ENCODE results near the gene STARD8. TPM values are rescaled to one million over a fixed set of nuclear protein-coding genes. Genes with fewer than 3 reads are reported as not detected.

Gene STARD8
- polyA plus RNA-seq, 1 experiment: 2.9 TPM

DNA sequence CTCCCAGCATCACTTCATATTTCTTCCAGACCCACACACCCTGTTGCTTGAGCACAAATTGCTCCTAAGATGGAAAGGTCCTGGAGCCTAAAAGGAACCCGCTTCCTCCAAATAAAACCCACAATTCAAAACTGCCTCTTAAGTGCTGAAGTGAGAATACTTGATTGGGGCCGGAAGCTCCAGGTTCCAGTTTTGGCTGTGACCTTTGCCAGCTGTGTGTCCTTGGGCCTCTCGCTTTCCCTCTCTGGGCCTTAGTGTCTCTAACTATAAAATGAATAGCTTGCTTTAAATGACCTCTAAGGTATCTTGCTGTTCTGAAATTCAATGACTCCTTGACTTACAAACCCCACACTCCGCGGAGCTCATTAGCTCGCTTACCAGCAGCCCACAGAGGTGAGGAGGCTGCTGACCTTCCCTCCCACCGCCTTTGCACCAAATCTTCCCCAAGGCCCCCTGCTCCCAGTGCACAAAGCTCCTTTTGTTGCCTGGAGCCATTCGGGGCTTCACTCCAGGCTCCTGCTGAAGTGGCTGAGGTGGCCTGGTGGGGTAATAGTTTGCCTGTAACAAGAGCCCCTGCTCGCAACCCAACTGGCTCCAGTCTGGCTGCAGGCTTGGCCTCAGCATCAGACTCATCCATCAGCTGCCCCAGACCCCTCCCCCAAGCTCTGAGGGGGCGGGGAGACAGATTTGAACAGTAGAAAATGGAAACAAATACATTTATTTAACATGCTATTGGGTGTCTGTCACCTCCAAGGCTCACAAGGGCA, 21.8 kb downstream of the STARD8 start:
- H3K4me3 ChIP-seq (ENCODE audit: low read depth, low read length): no peak overlapping the region
- no peaks in the 10 kb centered on the region for H3K36me3 ChIP-seq (ENCODE audit: control insufficient read depth, insufficient read depth, low read length)
- no peak for DNase-seq (ENCODE audit: low read depth)
- POLR2A ChIA-PET: no interaction called here
- TF ChIP-seq, protein P1, sequence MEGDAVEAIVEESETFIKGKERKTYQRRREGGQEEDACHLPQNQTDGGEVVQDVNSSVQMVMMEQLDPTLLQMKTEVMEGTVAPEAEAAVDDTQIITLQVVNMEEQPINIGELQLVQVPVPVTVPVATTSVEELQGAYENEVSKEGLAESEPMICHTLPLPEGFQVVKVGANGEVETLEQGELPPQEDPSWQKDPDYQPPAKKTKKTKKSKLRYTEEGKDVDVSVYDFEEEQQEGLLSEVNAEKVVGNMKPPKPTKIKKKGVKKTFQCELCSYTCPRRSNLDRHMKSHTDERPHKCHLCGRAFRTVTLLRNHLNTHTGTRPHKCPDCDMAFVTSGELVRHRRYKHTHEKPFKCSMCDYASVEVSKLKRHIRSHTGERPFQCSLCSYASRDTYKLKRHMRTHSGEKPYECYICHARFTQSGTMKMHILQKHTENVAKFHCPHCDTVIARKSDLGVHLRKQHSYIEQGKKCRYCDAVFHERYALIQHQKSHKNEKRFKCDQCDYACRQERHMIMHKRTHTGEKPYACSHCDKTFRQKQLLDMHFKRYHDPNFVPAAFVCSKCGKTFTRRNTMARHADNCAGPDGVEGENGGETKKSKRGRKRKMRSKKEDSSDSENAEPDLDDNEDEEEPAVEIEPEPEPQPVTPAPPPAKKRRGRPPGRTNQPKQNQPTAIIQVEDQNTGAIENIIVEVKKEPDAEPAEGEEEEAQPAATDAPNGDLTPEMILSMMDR (IDR thresholded peaks at IDR 0.05; ENCODE audit: insufficient read depth, low read depth, low read length): no peak
- no peaks in the 10 kb centered on the region for H3K27me3 ChIP-seq (ENCODE audit: control insufficient read depth, insufficient read depth, low read length)
- CTCF ChIA-PET: interaction anchor here (0.6 to 1.5 kb wide), 3 partner anchors 10 to 82 kb away, joined by 3 to 7 read pairs (median 4); no protein-coding TSS in a partner anchor

DNA sequence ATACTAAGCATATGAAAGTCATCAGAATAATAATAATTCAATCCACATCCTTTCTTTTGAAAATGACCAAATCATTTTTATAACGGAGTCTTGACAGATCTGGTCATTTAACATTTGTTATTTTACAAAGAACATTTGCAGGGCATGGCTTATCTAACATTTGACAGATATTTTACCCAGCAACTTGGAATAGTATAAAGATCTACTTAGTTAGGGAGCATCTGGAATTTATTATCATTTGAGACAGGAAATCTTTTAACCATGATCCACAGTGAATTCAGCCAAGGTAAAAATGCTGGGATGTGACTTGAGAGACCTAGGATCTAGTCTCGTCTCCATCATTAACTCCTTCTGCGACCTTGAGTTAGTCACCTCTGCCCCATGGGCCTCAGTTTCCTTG, 22.4 kb downstream of the STARD8 start:
- CTCF ChIA-PET: interaction anchor here (0.6 to 1.5 kb wide), 3 partner anchors 11 to 83 kb away, joined by 3 to 7 read pairs (median 4); no protein-coding TSS in a partner anchor
- no peaks in the 10 kb centered on the region for H3K27me3 ChIP-seq (ENCODE audit: control insufficient read depth, insufficient read depth, low read length)
- no peak for DNase-seq (ENCODE audit: low read depth)
- TF ChIP-seq, protein P1 (IDR thresholded peaks at IDR 0.05; ENCODE audit: insufficient read depth, low read depth, low read length): no peak
- H3K4me3 ChIP-seq (ENCODE audit: low read depth, low read length): no peak overlapping the region
- H3K36me3 ChIP-seq (ENCODE audit: control insufficient read depth, insufficient read depth, low read length): no peaks in the 10 kb centered on the region
- POLR2A ChIA-PET: no interaction called here

GRCh38 chrX:68671221-68671620, 23.8 kb downstream of the STARD8 start:
- Histone ChIP-seq H3K27me3 (ENCODE audit: control insufficient read depth, insufficient read depth, low read length) (no peaks in the 10 kb centered on the region), H3K4me3 (ENCODE audit: low read depth, low read length) (no peak overlapping the region), H3K36me3 (ENCODE audit: control insufficient read depth, insufficient read depth, low read length) (no peaks in the 10 kb centered on the region)
- ChIA-PET CTCF (interaction anchor here (1.0 to 1.6 kb wide), 3 partner anchors 25 to 160 kb away, joined by 3 to 4 read pairs (median 3); no protein-coding TSS in a partner anchor), POLR2A (no interaction called here)
- no peak for DNase-seq (ENCODE audit: low read depth)
- TF ChIP-seq, protein P1 (IDR thresholded peaks at IDR 0.05; ENCODE audit: insufficient read depth, low read depth, low read length): no peak

DNA sequence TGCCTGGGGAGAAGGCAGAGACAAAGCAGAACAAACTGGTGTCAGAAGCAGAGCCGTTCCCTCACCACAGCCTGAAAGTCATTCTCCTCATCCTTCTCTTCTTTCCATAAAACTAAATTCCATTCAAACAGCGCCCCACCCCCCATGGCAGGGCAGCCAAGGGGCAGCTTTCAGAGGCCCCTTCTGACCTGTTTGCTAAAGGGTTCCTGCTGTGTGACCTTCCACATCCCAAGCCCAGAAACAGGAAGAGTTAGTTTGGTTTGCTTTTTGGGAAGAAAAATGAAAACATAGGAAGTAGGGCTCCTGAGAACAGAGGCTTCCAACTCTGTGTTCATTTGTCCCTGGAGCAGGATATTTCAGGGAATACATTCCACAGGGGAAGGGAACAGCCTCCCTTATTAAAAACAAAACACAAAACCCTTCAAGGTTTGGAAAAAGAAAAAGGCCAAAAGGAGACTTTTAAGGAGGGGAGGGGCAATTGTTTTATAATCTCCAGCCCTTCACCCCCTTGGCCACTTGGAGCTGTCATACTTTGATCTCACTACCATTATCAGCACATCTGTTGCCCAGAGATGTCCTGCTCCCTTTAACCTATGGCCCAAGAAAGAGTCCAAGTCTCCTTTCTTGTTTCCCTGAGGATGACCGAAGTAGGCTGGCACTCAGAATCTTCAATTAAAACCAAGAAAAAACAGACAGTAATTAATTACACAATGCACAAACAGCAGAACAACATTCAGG, 25.3 kb downstream of the STARD8 start:
- TF ChIP-seq, protein P1 (IDR thresholded peaks at IDR 0.05; ENCODE audit: insufficient read depth, low read depth, low read length): no peak

GRCh38 chrX:68675571-68675970, 28.1 kb downstream of the STARD8 start:
- Histone ChIP-seq H3K4me3 (ENCODE audit: low read depth, low read length) (no peak overlapping the region), H3K36me3 (ENCODE audit: control insufficient read depth, insufficient read depth, low read length) (no peaks in the 10 kb centered on the region), H3K27me3 (ENCODE audit: control insufficient read depth, insufficient read depth, low read length) (no peaks in the 10 kb centered on the region)
- DNase-seq (ENCODE audit: low read depth): no peak
- POLR2A ChIA-PET: no interaction called here
- TF ChIP-seq, protein P1 (IDR thresholded peaks at IDR 0.05; ENCODE audit: insufficient read depth, low read depth, low read length): no peak
- CTCF ChIA-PET: no interaction called here

More for the DNA sequence above, 25.3 kb downstream of the STARD8 start:
- no peak for DNase-seq (ENCODE audit: low read depth)
- H3K27me3 ChIP-seq (ENCODE audit: control insufficient read depth, insufficient read depth, low read length): no peaks in the 10 kb centered on the region
- H3K4me3 ChIP-seq (ENCODE audit: low read depth, low read length): no peak overlapping the region
- CTCF ChIA-PET: interaction anchor here (0.9 to 1.6 kb wide), 3 partner anchors 38 to 161 kb away, joined by 3 to 4 read pairs (median 4); no protein-coding TSS in a partner anchor
- no peaks in the 10 kb centered on the region for H3K36me3 ChIP-seq (ENCODE audit: control insufficient read depth, insufficient read depth, low read length)
- POLR2A ChIA-PET: no interaction called here
